Left ventricle myocardium inferior (tissue), 1 donor: Measurements from ENCODE around the gene FAM168B. TPM values are rescaled to one million over a fixed set of nuclear protein-coding genes. Genes with fewer than 3 reads are reported as not detected.

Experiments
- DNase-seq: peaks from one replicate; pipeline ENCODE4 v3.0.0-alpha.2; 2020
- H3K27ac ChIP-seq: fragments of 200-600 bp; replicated peaks from 2 replicates; pipeline ENCODE4 v1.8.0; 2021
- H3K27me3 ChIP-seq: fragments of 200-600 bp; 2 replicates; pipeline ENCODE4 v1.8.0; 2021; ENCODE audit warnings: low read depth
- H3K36me3 ChIP-seq: fragments of 200-600 bp; 2 replicates; pipeline ENCODE4 v1.8.0; 2021
- H3K4me1 ChIP-seq: fragments of 200-600 bp; 2 replicates; pipeline ENCODE4 v1.8.0; 2021
- H3K4me3 ChIP-seq: fragments of 200-600 bp; 2 replicates; pipeline ENCODE4 v1.8.0; 2021; ENCODE audit warnings: mild to moderate bottlenecking, moderate library complexity
- H3K9me3 ChIP-seq: fragments of 200-600 bp; replicated peaks from 2 replicates; pipeline ENCODE4 v1.8.0; 2021
- intact Hi-C: fragments of 100-400 bp; cut with micrococcal nuclease; formaldehyde crosslinking; loops from one replicate; pipeline ENCODE4 v1.11.0; 2022
- total RNA-seq: library from RNA; stranded (reverse); fragmentation: NEBNext Ultra II Directional; extraction: Animal tissue kit (Norgen Biotek cat#: 25700); gene quantifications from one replicate; pipeline ENCODE4 v1.2.1, GENCODE V29; 2021
- TF ChIP-seq, protein P1 (sequence below): fragments of 200-600 bp; IDR thresholded peaks from 2 replicates; pipeline ENCODE4 v1.8.0; 2021; ENCODE audit warnings: antibody characterized with exemption, mild to moderate bottlenecking, borderline replicate concordance
- donor health status: DM: no; HTN: yes; CAD: no; lungs with severe emphysema.

The FAM168B gene
- total RNA-seq, 1 donor from 2014 or later = 90.5 TPM

DNA sequence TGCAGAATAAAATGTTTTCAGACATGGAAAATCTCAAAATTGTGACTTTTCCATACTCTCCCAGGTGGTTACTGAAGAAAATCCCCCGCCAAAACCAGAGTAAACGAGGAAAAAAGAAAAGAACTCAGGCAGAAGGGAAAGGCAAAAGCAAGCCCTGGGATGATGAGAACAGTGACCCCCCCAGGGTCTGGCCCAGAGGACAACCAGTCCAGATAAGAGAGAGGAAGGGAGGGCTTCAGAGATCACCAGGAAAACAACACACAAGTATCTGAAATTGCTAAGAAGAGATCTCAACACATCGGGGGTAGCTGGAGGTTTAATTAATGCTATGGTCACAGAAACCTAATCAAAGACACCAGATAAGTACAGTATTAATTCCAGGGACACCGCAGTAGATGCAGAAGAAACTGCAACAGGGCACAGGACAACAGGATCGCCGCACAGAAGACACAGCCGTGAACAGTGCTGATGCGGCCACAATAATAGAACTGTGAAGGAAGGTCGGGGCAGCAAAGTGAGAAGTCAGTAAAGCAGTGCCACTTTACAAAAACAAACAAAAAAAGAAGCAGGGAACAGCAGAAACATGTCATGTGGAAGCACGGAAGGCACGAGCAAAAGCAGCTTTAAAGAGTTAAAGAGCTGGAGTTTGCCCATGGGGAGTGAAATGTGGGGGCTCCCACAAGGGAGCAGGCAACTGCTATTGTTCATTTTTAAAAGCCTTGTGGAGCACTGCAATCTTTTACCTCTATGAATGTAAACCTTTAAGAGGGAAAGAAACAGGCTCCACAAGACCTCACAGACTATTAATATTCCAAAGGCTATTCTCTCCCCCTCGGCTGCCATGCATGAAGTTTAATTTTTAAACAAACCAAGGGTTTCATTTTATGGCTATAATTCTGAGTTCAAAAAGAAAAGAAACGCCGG is 28.4 kb downstream of the FAM168B start:
- no peak for DNase-seq
- Histone ChIP-seq H3K4me1 (peaks cover 61% of the 10 kb centered on the region), H3K27ac (peak overlapping the region; percentile 2), H3K9me3 (no peaks in the 10 kb centered on the region), H3K36me3 (peaks cover 41% of the 10 kb centered on the region), H3K27me3 (no peaks in the 10 kb centered on the region), H3K4me3 (no peak overlapping the region)
- TF ChIP-seq, protein P1, sequence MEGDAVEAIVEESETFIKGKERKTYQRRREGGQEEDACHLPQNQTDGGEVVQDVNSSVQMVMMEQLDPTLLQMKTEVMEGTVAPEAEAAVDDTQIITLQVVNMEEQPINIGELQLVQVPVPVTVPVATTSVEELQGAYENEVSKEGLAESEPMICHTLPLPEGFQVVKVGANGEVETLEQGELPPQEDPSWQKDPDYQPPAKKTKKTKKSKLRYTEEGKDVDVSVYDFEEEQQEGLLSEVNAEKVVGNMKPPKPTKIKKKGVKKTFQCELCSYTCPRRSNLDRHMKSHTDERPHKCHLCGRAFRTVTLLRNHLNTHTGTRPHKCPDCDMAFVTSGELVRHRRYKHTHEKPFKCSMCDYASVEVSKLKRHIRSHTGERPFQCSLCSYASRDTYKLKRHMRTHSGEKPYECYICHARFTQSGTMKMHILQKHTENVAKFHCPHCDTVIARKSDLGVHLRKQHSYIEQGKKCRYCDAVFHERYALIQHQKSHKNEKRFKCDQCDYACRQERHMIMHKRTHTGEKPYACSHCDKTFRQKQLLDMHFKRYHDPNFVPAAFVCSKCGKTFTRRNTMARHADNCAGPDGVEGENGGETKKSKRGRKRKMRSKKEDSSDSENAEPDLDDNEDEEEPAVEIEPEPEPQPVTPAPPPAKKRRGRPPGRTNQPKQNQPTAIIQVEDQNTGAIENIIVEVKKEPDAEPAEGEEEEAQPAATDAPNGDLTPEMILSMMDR = no peak
- intact Hi-C loops = no loop called here

DNA sequence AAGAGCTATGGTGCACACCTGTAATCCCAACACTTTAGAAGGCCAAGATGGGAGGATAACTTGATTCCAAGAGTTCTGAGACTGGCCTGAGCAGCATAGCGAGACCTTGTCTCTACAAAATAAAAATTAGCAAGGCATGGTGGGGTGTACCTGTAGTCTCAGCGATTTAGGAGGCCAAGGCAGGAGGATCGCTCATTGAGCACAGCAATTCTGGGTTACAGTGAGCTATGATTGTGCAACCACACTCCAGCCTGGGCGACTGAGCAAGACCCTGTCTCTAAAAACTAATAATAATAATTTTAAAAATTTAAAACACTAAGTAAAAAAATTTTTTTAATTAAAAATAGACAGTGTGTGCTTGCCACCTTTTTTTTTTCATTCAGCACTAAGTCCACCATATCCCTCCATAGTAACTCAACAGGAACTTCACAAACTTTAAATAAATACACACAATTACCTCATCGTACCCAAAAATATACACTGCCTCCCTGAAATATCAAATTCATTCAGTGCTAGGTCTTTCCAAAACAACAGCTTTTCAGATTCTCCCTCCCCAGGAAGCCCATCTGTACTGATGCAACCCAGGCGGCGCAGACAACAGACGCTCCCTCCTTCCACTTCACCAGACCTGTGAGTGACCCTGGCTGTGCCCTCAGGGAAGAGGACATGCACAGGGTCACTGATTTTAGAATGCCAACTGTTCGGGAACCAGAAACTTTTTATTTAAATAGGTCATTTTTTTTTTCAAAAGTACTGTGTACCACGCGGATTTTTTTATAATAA is 29.6 kb downstream of the FAM168B start:
- Histone ChIP-seq H3K27ac (peak overlapping the region; percentile 2), H3K4me1 (peaks cover 63% of the 10 kb centered on the region), H3K36me3 (peaks cover 32% of the 10 kb centered on the region), H3K4me3 (no peak overlapping the region), H3K9me3 (no peaks in the 10 kb centered on the region), H3K27me3 (no peaks in the 10 kb centered on the region)
- intact Hi-C loops = no loop called here
- no peak for DNase-seq
- TF ChIP-seq, protein P1 = no peak

DNA sequence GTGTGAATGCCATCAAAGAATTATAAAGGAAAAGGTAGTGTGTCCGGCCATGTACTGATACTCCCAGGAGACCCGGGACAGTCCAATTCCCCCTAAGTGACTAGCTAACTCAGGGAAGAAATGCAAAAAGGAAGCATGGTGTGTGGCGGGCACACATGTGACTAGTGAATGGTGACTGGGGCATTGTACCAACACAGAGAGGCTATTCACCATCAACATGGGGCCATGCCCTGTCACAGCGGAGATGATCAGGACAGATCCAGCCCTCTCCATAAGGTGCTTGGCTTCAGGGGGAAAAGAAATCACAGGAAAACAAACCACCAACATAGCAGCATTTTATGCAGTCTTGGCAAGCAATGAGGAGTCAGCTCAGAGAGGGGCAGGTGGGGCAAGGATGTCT is 34.3 kb downstream of the FAM168B start:
- TF ChIP-seq, protein P1 = no peak
- intact Hi-C loops = no loop called here

DNA sequence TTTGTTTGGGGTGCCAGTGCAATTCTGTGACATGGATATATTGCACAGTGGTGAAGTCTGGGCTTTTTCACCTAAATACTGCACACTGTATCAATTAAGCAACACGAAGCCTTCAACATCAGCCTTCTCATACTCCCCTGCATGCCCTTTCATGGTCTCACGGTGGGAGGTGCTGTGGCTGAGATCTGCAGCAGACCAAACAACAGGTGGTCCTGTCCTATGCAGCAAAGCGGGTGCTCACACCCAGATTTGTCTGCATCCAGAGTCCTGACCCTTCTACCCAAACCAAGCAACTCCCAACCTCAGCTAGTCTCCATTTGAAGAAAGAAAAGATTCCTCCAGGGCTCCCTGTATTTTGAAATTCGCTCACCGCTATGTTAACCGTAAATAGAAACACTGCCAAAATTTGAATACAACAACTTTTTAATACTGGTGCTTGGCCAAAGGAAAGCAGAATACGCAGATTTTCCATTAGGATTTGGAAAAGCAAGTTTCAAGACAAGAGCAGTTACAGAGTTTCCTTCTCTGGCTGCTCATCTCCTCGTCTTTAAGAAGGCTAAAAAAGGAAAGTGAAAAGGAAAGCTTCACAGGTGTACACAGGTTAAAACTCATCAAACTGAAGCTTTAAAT is 34.9 kb downstream of the FAM168B start:
- Histone ChIP-seq H3K36me3 (peaks cover 49% of the 10 kb centered on the region), H3K27me3 (no peaks in the 10 kb centered on the region), H3K4me1 (peaks cover 52% of the 10 kb centered on the region), H3K4me3 (no peak overlapping the region), H3K9me3 (no peaks in the 10 kb centered on the region), H3K27ac (no peak overlapping the region)
- DNase-seq = no peak
- intact Hi-C loops = no loop called here
- TF ChIP-seq, protein P1 = no peak

More for the DNA sequence above, 34.3 kb downstream of the FAM168B start:
- no peak overlapping the region for H3K4me3 ChIP-seq
- H3K36me3 ChIP-seq = peaks cover 43% of the 10 kb centered on the region
- H3K27me3 ChIP-seq = no peaks in the 10 kb centered on the region
- no peaks in the 10 kb centered on the region for H3K9me3 ChIP-seq
- no peak for DNase-seq
- no peak overlapping the region for H3K27ac ChIP-seq
- H3K4me1 ChIP-seq = peaks cover 58% of the 10 kb centered on the region

DNA sequence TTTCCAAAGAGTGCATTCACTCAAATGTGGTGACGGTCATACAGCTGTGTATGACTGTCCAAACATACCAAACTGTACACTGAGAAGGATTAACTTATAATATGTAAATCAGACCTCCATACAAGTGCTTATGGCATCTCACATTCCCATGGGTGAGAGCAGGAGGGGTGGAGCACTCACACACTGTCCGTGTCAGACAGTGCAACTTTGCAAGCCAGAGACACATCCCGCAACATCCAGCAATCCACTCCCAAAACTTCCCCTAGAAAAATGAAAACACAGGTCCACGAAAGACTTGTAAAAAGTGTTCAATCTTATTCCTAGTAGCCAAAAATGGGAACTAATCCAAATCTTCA is 36.4 kb downstream of the FAM168B start:
- Histone ChIP-seq H3K27me3 (no peaks in the 10 kb centered on the region), H3K27ac (no peak overlapping the region), H3K4me1 (peaks cover 39% of the 10 kb centered on the region), H3K9me3 (no peaks in the 10 kb centered on the region), H3K36me3 (peaks cover 54% of the 10 kb centered on the region), H3K4me3 (no peak overlapping the region)
- intact Hi-C loops = no loop called here
- DNase-seq = no peak
- TF ChIP-seq, protein P1 = no peak
